ENCODE measurements around the gene FAM184A.

- TF ChIP-seq CREB1 (CRISPR knock-in tag; IDR thresholded peaks at IDR 0.05): no peak
- TF ChIP-seq MYBL2 (CRISPR knock-in tag; IDR thresholded peaks at IDR 0.05): no peak
- no peak for TF ChIP-seq CTCF (IDR thresholded peaks at IDR 0.05)
- TF ChIP-seq ATF3 (CRISPR knock-in tag; conservative IDR thresholded peaks at IDR 0.05): no peak
- TF ChIP-seq ZBTB21 (CRISPR knock-in tag; IDR thresholded peaks at IDR 0.05; ENCODE audit: borderline replicate concordance): no peak
- no peak for TF ChIP-seq ATF6 (CRISPR knock-in tag; IDR thresholded peaks at IDR 0.05)
- TF ChIP-seq ZNF121 (CRISPR knock-in tag; IDR thresholded peaks at IDR 0.05): no peak
- no peak for TF ChIP-seq E2F1 (CRISPR knock-in tag; IDR thresholded peaks at IDR 0.05)
- no peak for TF ChIP-seq NFE2L1 (CRISPR knock-in tag; IDR thresholded peaks at IDR 0.05)
- no peak for TF ChIP-seq ELF4 (CRISPR knock-in tag; IDR thresholded peaks at IDR 0.05; ENCODE audit: low read depth)
- no peak for TF ChIP-seq ATF1 (CRISPR knock-in tag; IDR thresholded peaks at IDR 0.05)
- TF ChIP-seq TEAD4 (CRISPR knock-in tag; IDR thresholded peaks at IDR 0.05): no peak
Observed at GRCh38 chr6:118913161-118913560, 165.3 kb downstream of the FAM184A start.

Measured in WTC11 (cell line).